Heart left ventricle (tissue), 13 donors: ENCODE results near the gene AIG1.

Source experiments
- CTCF ChIP-seq, 12 donors: fragments of 200-600 bp; sonication (generic) in 4 of 12; IDR thresholded peaks; one replicate each; pipeline versions ENCODE4 v1.5.0 to v1.8.0; 2018 to 2022; ENCODE audit warnings: antibody characterized with exemption in 12 of 12, mild to moderate bottlenecking in 5 of 12
- POLR2A ChIP-seq, 2 donors: fragments of 450-650 bp; IDR thresholded peaks; one replicate each; pipeline ENCODE4 v1.6.1; 2017; ENCODE audit warnings: antibody characterized with exemption in 2 of 2, mild to moderate bottlenecking in 2 of 2, moderate library complexity in 2 of 2
- donor health status: ischemic (EF 13 %, LVEDD 7.1; RV severe dilation, severe dysfunction).
- donor health status: DM: no; HTN: yes; CAD: no.
- donor health status: DM: no; HTN: no; CAD: no.
- donor health status: ischemic (EF 25% LVEDD 6.9; RV normal size, moderate dysfunction).
- donor health status: ischemic (EF 25% LVEDD 5.7; RV mildly dilated, moderate dysfunction).
- donor health status: ischemic (EF 35%, LVEDD 5.7; RV mildly dilated, moderate dysfunction).
- donor health status: nonischemic (EF 11% LVEDD 7.7; RV severe dilation, severe dysfunction).
- donor health status: DM: yes; HTN: yes; CAD: no.
- donor health status: PGD.
- donor health status: ischemic (EF 29% LVEDD 5.4; RV normal size, mild dysfunction).
- donor health status: nonischemic (EF 23%, LVEDD 6.1; RV moderate dilation, normal function).

- TF ChIP-seq CTCF (IDR thresholded peaks at IDR 0.05) (no peak), POLR2A (IDR thresholded peaks at IDR 0.05) (no peak)
These were observed 275.2 kb downstream of the AIG1 start for GRCh38 chr6:143335865-143336264.
